ENCODE measurements around the gene OR6C70. TPM values are rescaled to one million over a fixed set of nuclear protein-coding genes. Genes with fewer than 3 reads are reported as not detected.

The OR6C70 gene
- total RNA-seq, 1 experiment from 2014 or later: not detected

Other genes with a start within 250 kb of the OR6C70 start
- not detected in 2 replicates for gene OR10A7, start 249.1 kb downstream of the OR6C70 start, total RNA-seq (2014; rRNA removed; shearing (Covaris generic))
- not detected in 2 replicates for gene OR6C74, start 225.5 kb downstream of the OR6C70 start, total RNA-seq (2014; rRNA removed; shearing (Covaris generic))
- not detected in 2 replicates for gene OR6C6, start 173.6 kb downstream of the OR6C70 start, total RNA-seq (2014; rRNA removed; shearing (Covaris generic))
- not detected in 2 replicates for gene OR6C1, start 155.8 kb downstream of the OR6C70 start, total RNA-seq (2014; rRNA removed; shearing (Covaris generic))
- not detected in 2 replicates for gene OR6C3, start 139.4 kb downstream of the OR6C70 start, total RNA-seq (2014; rRNA removed; shearing (Covaris generic))
- not detected in 2 replicates for gene OR6C75, start 107.2 kb downstream of the OR6C70 start, total RNA-seq (2014; rRNA removed; shearing (Covaris generic))
- gene OR6C65, start 69.6 kb downstream of the OR6C70 start, total RNA-seq (2014; rRNA removed; shearing (Covaris generic)): not detected in 2 replicates
- gene OR6C76, start 43.9 kb downstream of the OR6C70 start, total RNA-seq (2014; rRNA removed; shearing (Covaris generic)): not detected in 2 replicates
- not detected in 2 replicates for gene OR6C2, start 26.1 kb downstream of the OR6C70 start, total RNA-seq (2014; rRNA removed; shearing (Covaris generic))
- not detected in 2 replicates for gene OR6C68, start 22.2 kb upstream of the OR6C70 start, total RNA-seq (2014; rRNA removed; shearing (Covaris generic))
- gene OR6C4, start 79.5 kb upstream of the OR6C70 start, total RNA-seq (2014; rRNA removed; shearing (Covaris generic)): not detected in 2 replicates
- not detected in 2 replicates for gene OR2AP1, start 102.3 kb upstream of the OR6C70 start, total RNA-seq (2014; rRNA removed; shearing (Covaris generic))
- gene OR10P1, start 166.8 kb upstream of the OR6C70 start, total RNA-seq (2014; rRNA removed; shearing (Covaris generic)): not detected in 2 replicates
- 11.4 and 15.1 TPM in 2 replicates for gene ITGA7, start 237.8 kb upstream of the OR6C70 start, total RNA-seq (2014; rRNA removed; shearing (Covaris generic))
- gene BLOC1S1, start 245.9 kb upstream of the OR6C70 start, total RNA-seq (2014; rRNA removed; shearing (Covaris generic)): 155 and 170 TPM in 2 replicates

Measured in RPMI7951 (cell line).